Measurements from ENCODE around the gene RANBP3. TPM values are rescaled to one million over a fixed set of nuclear protein-coding genes. Genes with fewer than 3 reads are reported as not detected.

Gene RANBP3
- total RNA-seq, 1 donor from 2014 or later = 92.1 TPM

GRCh38 chr19:5991244-5991838 lies 13.4 kb upstream of the RANBP3 start:
- no peak for DNase-seq
- Mint-ChIP-seq H3K9me3 (ENCODE audit: unreplicated experiment) (no peaks in the 10 kb centered on the region), H3K27me3 (ENCODE audit: unreplicated experiment) (peaks cover 10% of the 10 kb centered on the region), H3K4me1 (ENCODE audit: low read depth, unreplicated experiment) (peaks cover 9% of the 10 kb centered on the region), H3K27ac (ENCODE audit: unreplicated experiment) (no peak overlapping the region), H3K4me3 (ENCODE audit: unreplicated experiment) (no peak overlapping the region), H3K36me3 (ENCODE audit: unreplicated experiment) (no peaks in the 10 kb centered on the region)
- no peak for TF ChIP-seq CTCF (IDR thresholded peaks at IDR 0.05; ENCODE audit: partially characterized antibody, unreplicated experiment)

GRCh38 chr19:5990289-5990797 lies 12.4 kb upstream of the RANBP3 start:
- Mint-ChIP-seq H3K9me3 (ENCODE audit: unreplicated experiment) (no peaks in the 10 kb centered on the region), H3K4me1 (ENCODE audit: low read depth, unreplicated experiment) (peaks cover 9% of the 10 kb centered on the region), H3K36me3 (ENCODE audit: unreplicated experiment) (no peaks in the 10 kb centered on the region), H3K27me3 (ENCODE audit: unreplicated experiment) (peaks cover 10% of the 10 kb centered on the region), H3K27ac (ENCODE audit: unreplicated experiment) (no peak overlapping the region), H3K4me3 (ENCODE audit: unreplicated experiment) (no peak overlapping the region)
- DNase-seq = no peak
- no peak for TF ChIP-seq CTCF (IDR thresholded peaks at IDR 0.05; ENCODE audit: partially characterized antibody, unreplicated experiment)

- H3K27ac Mint-ChIP-seq (ENCODE audit: unreplicated experiment) = no peak overlapping the region
- H3K9me3 Mint-ChIP-seq (ENCODE audit: unreplicated experiment) = no peaks in the 10 kb centered on the region
- H3K4me3 Mint-ChIP-seq (ENCODE audit: unreplicated experiment) = no peak overlapping the region
- no peak for DNase-seq
- peaks cover 9% of the 10 kb centered on the region for H3K4me1 Mint-ChIP-seq (ENCODE audit: low read depth, unreplicated experiment)
- H3K27me3 Mint-ChIP-seq (ENCODE audit: unreplicated experiment) = peaks cover 10% of the 10 kb centered on the region
- no peaks in the 10 kb centered on the region for H3K36me3 Mint-ChIP-seq (ENCODE audit: unreplicated experiment)
- TF ChIP-seq CTCF (IDR thresholded peaks at IDR 0.05; ENCODE audit: partially characterized antibody, unreplicated experiment) = no peak
Observed at GRCh38 chr19:5989388-5990074, 11.6 kb upstream of the RANBP3 start.

- Mint-ChIP-seq H3K27me3 (ENCODE audit: unreplicated experiment) (peaks cover 7% of the 10 kb centered on the region), H3K4me3 (ENCODE audit: unreplicated experiment) (no peak overlapping the region), H3K4me1 (ENCODE audit: low read depth, unreplicated experiment) (peaks cover 6% of the 10 kb centered on the region), H3K36me3 (ENCODE audit: unreplicated experiment) (no peaks in the 10 kb centered on the region), H3K27ac (ENCODE audit: unreplicated experiment) (no peak overlapping the region), H3K9me3 (ENCODE audit: unreplicated experiment) (no peaks in the 10 kb centered on the region)
- DNase-seq = no peak
- no peak for TF ChIP-seq CTCF (IDR thresholded peaks at IDR 0.05; ENCODE audit: partially characterized antibody, unreplicated experiment)
Observed at GRCh38 chr19:5988517-5989387, 10.8 kb upstream of the RANBP3 start.

Data from glutamatergic neuron (in vitro differentiated cells).